ENCODE measurements around the gene SPANXN3.

SPANXN3 gene

GRCh38 chrX:143462696-143463095 is 54.6 kb downstream of the SPANXN3 start:
- DNase-seq (ENCODE audit: low spot score) = no peak
- TF ChIP-seq CTCF (IDR thresholded peaks at IDR 0.05; ENCODE audit: borderline replicate concordance, control extremely low read depth, extremely low read depth, insufficient read depth, missing control alignments) = no peak
- in situ Hi-C loops (cut with MboI; ENCODE audit: low sequenced_read_pairs, unreplicated experiment) = no loop called here

- TF ChIP-seq CTCF (IDR thresholded peaks at IDR 0.05; ENCODE audit: borderline replicate concordance, control extremely low read depth, extremely low read depth, insufficient read depth, missing control alignments) = no peak
- in situ Hi-C loops (cut with MboI; ENCODE audit: low sequenced_read_pairs, unreplicated experiment) = no loop called here
- no peak for DNase-seq (ENCODE audit: low spot score)
These were observed 55.7 kb downstream of the SPANXN3 start for GRCh38 chrX:143461606-143462005.

All from GM13976 (cell line).